H4 (cell line): ENCODE data around the gene MYO1D. TPM values are rescaled to one million over a fixed set of nuclear protein-coding genes. Genes with fewer than 3 reads are reported as not detected.

Source experiments
- DNase-seq: peaks from one replicate; pipeline ENCODE4 v3.0.0-alpha.2; 2015; ENCODE audit warnings: low spot score
- total RNA-seq: library from RNA; depleted of rRNA; stranded (reverse); fragments of >200 nt; shearing (Covaris generic); gene quantifications from 2 replicates; pipeline ENCODE4 v1.2.3, GENCODE V29; 2014

The MYO1D gene
- total RNA-seq, 1 experiment from 2014 or later: 12.6 TPM

- peak; percentile 55 for DNase-seq
These were observed 57.9 kb downstream of the MYO1D start for GRCh38 chr17:32819035-32819434.

GRCh38 chr17:32815460-32815859 is 61.5 kb downstream of the MYO1D start:
- DNase-seq: no peak

GRCh38 chr17:32814836-32815235 is 62.1 kb downstream of the MYO1D start:
- no peak for DNase-seq

- no peak for DNase-seq
These were observed 63.9 kb downstream of the MYO1D start for GRCh38 chr17:32813021-32813420.

GRCh38 chr17:32810690-32811089 is 66.2 kb downstream of the MYO1D start:
- no peak for DNase-seq

- no peak for DNase-seq
These were observed 69.3 kb downstream of the MYO1D start for GRCh38 chr17:32807577-32807976.

- DNase-seq: no peak
These were observed 70.3 kb downstream of the MYO1D start for GRCh38 chr17:32806646-32807045.

- DNase-seq: no peak
These were observed 71.6 kb downstream of the MYO1D start for GRCh38 chr17:32805029-32805976.

- DNase-seq: no peak
These were observed 73.4 kb downstream of the MYO1D start for GRCh38 chr17:32803544-32803943.

GRCh38 chr17:32802306-32802705 is 74.6 kb downstream of the MYO1D start:
- DNase-seq: no peak

GRCh38 chr17:32801641-32802040 is 75.3 kb downstream of the MYO1D start:
- DNase-seq: no peak

GRCh38 chr17:32801193-32801592 is 75.7 kb downstream of the MYO1D start:
- no peak for DNase-seq

- no peak for DNase-seq
These were observed 78.0 kb downstream of the MYO1D start for GRCh38 chr17:32798938-32799337.

GRCh38 chr17:32795339-32795979 is 81.5 kb downstream of the MYO1D start:
- no peak for DNase-seq

GRCh38 chr17:32794533-32795246 is 82.2 kb downstream of the MYO1D start:
- DNase-seq: no peak

- DNase-seq: no peak
These were observed 83.1 kb downstream of the MYO1D start for GRCh38 chr17:32793841-32794240.

- no peak for DNase-seq
These were observed 84.7 kb downstream of the MYO1D start for GRCh38 chr17:32792207-32792606.

GRCh38 chr17:32786169-32786568 is 90.8 kb downstream of the MYO1D start:
- DNase-seq: no peak

GRCh38 chr17:32784113-32784512 is 92.8 kb downstream of the MYO1D start:
- DNase-seq: no peak

GRCh38 chr17:32783602-32784001 is 93.3 kb downstream of the MYO1D start:
- peak; percentile 61 for DNase-seq

GRCh38 chr17:32780721-32781120 is 96.2 kb downstream of the MYO1D start:
- no peak for DNase-seq

- DNase-seq: no peak
These were observed 99.0 kb downstream of the MYO1D start for GRCh38 chr17:32777922-32778321.
